Ovary (tissue), 3 donors: Measurements from ENCODE around the gene PKN2.

ENCODE experiments used
- CTCF ChIP-seq, 3 donors: fragments of 450-650 bp in 2 of 3; fragments of 200-600 bp in 1 of 3; IDR thresholded peaks; one replicate each; pipeline versions ENCODE4 v1.5.1 to v1.8.0; 2016 to 2022; ENCODE audit warnings: antibody characterized with exemption in 3 of 3, mild to moderate bottlenecking in 1 of 3
- EP300 ChIP-seq: sonication (generic); formaldehyde crosslinking; IDR thresholded peaks from one replicate; pipeline ENCODE4 v1.6.1; 2017; ENCODE audit warnings: antibody characterized with exemption
- POLR2A ChIP-seq: fragments of 450-650 bp; IDR thresholded peaks from one replicate; pipeline ENCODE4 v1.6.1; 2017; ENCODE audit warnings: antibody characterized with exemption, mild to moderate bottlenecking, moderate library complexity
- donor health status: DM: no; HTN: no; CAD: no.

GRCh38 chr1:88800382-88801051 lies 116.4 kb downstream of the PKN2 start:
- TF ChIP-seq CTCF (IDR thresholded peaks at IDR 0.05) (no peak), POLR2A (no peak), EP300 (no peak)
